Stimulated activated CD4-positive, alpha-beta T cell treated with anti-CD3 and anti-CD28 coated beads, Interleukin-4, amount 100 ng/mL, for 48 hours (primary cell): Measurements from ENCODE around the gene RWDD1.

Source experiments
- DNase-seq, 2 donors: peaks; one replicate each; pipeline ENCODE4 v3.0.0-alpha.2; 2020; ENCODE audit warnings: low read depth in 2 of 2

RWDD1 gene

DNA sequence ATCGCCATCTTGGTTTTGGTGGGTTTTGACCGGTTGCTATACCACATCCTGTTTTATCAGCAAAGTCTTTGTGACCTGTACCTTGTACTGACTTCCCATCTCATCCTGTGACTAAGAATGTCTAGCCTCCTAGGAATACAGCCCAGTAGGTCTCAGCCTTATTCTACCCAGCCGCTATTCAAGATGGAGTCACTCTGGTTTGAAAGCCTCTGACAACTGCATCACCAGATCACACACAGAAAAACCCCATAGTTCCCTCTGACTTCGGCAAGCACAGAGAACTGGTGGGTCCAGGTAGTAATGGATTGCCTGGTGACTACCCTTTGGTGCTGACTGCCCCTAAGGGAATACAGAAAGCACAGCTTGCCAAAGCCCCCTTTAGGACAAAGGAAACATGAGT, 34.6 kb downstream of the RWDD1 start:
- no peak for DNase-seq

DNA sequence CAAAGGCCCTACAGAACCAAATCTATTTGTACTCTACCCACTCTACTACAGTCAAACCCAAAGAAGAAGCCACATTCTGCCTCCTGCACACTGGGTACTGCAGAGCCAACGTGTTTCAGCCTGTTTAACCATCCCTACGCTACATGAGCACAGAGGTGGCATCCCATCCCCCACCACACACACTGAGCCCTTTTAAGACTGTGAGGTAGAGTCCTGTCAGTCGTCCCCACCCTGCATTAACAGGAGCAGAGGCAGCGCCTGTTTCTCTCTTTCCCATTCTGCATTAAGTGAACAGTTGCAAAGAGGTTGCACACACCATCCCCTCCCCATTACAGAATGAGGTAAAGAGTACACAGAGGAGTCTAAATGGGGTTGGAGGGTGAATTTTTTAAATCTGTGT, 39.8 kb downstream of the RWDD1 start:
- no peak for DNase-seq

DNA sequence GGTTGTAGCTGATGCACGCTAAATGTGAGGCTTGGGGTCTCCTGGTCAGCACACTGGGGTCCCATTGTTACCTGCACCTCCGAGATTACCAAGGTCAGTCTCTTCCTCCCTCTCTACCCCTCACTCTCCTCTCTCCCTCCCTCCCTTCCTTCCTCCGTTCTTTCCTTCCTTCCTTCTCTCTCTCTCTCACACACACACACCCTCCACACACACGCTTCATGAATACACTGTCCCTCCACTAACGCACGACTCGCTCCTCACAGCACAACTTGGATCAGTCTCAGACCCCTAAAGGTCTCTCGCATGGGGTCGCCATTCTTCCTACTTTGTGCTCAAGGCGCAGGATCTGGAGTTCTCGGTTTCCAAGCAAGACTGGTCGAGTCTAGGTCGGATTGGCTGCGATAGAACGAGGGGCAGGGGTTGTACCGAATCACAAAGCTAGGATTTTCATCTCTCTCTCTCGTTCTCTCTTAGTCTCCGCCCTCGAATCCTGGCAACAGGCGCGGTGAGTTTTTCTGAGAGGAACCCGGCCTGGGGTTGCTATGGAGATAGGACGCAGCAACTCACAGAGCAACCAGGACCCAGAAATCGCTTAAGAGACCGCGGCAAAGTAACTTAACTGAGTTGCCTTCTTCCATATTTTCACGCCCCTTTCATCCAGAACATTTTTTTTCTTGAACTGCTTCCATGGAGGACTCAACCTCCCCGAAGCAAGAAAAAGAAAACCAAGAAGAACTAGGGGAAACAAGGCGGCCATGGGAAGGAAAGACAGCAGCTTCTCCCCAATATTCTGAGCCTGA, 44.8 kb downstream of the RWDD1 start, which contains the start of gene RSPH4A:
TSS of gene RSPH4A (plus strand) at position 543 of the 800 bp plus-strand sequence. CDS start at position 688, 145 bp downstream.
- DNase-seq = peak; percentile 53 to 68

DNA sequence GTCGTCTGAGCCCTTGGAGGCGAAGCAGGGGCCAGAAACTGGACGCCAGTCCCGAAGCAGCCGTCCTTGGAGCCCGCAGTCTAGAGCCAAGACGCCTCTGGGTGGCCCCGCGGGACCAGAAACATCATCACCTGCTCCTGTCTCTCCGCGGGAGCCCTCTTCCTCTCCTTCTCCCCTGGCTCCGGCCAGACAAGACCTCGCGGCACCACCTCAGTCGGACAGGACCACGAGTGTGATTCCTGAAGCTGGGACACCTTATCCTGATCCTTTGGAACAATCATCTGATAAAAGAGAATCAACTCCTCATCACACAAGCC, 45.4 kb downstream of the RWDD1 start:
- peak in 1 of 2 donors; percentile 5 for DNase-seq

DNA sequence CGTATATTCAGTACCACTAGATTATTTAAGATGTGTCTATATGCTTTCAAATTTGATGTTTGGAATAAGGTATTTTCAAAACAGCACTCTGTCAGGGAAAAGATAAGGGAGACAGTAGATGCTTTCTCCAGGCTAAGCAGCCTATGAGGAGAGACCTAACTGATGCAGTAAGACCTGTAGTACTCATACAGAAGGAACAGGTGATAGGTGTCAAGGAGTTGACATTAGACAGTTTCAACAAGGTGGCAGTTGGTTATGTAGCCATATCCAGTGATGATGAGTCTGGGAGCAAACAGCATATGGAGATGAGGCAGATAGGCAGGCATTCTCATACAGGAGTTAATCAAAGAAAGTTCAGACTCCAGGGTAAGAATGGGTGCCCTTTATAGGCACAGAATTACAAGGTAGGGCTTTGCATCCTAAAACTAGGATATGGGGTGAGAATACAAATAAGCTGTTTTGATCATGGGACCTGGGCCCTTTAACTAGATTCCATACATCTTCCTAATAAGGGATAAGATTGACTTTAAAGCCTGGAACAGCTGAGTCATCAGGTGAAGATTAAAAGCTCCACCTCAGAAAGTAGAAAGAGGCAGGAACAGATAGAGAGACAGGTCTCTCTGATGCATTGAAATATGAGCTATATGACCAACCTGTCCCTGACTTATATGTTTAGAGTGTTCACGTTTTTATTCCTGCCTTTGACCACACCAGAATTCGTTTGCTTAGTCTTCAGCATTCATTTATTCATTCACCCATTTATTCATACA, 52.9 kb downstream of the RWDD1 start:
- DNase-seq = no peak

DNA sequence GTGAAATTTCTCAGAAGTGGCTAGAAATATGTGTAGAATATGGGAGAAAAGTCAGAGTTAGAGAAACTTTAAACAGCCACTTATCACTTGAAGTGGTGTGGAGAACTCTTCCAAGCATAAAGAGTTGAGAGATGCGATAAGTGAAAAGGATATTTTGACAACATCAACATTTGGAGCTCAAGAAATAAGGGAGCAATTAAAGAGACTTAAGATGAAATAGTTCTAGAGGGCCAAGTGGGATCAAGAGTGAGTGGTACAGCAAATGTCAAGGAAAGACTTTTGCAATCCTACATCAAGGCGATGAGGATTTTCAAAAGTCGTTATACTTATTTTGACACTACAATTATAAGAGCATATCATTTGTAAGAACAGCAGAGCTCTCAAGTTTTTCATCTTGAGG, 54.6 kb downstream of the RWDD1 start:
- DNase-seq = no peak

DNA sequence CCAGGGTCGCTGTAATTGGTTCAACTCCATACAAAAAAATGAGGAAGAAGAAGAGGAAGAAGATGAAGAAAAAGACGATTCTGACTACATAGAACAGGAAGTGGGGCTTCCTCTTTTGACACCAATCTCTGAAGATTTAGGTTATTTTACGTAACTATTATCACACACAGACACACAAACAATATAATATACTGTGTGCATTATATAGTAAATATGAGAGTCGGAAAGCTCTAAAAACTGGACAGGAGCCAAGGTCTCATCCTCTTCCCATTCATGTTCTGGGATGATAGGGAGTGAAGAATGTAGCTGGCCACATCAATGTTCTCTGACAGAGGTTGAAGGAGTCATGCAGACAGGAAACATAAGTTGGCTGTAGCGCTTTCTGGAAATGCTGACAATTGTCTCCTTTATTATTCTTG, 58.3 kb downstream of the RWDD1 start:
- DNase-seq = no peak

DNA sequence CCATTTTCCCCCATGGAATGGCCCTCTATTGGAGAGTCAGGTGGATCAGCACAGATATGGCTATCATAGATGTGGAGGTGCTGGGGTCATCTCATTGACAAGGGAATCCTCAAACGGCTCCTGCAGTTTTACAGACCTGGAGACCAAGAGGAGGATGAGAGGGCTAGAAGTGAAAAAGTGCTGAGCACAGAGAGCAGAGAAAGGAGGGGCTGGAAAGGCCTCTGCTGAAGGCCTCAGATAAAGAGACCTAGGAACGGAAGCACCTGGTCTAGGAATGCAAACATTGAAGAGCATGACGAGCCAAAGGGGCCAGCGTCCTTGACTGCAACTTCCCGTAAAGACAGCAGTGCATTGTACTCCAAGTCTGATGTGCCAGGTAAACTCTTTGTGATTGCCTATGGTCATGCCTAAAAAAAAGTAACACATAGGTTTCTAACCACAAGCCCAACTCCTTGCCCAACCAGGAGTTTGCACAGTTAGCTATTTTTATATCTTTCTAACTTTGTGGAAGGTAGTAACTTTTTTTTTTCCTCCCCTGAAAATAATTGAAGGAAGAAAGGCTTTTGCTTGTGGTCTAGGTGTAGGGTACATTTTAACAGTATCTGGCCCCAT, 60.2 kb downstream of the RWDD1 start:
- no peak for DNase-seq

DNA sequence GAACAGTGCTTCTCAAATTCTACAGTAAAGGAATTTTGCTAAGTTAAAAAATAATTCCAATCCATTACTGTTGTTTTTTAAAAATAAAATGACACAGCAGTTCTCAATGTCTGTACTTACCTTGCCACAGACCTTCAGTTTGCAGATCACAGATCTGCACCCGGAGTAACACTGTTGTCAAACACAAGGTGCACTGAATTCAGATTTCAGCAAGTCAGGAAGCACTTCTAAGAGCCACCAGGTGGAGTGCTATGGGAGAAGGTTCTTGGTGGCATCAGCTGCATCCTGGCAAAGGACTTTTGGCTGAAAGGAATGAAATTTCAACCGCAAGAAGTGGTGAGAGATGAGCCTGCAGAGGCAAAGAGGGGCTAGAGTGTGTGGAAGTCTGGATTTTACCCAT, 62.4 kb downstream of the RWDD1 start:
- no peak for DNase-seq
